Endothelial cell of umbilical vein (primary cell): Measurements from ENCODE around the gene KCNAB2. TPM values are rescaled to one million over a fixed set of nuclear protein-coding genes. Genes with fewer than 3 reads are reported as not detected.

Experiments
- BruUV-seq: library from RNA; stranded (reverse); fragments of 400-500 nt; replicated peaks from 2 replicates; lab custom pipeline; 2021; lab: Mats Ljungman, UMichigan
- CTCF ChIA-PET: fragments of 300-600, 350-600 bp; sonication (Branson Sonifier 250); formaldehyde crosslinking; loops from one replicate; lab custom pipeline; 2021; ENCODE audit warnings: antibody characterized with exemption, inconsistent platforms; lab: Charles Lee
- POLR2A ChIA-PET: fragments of 300-600, 350-600 bp; sonication (Branson Sonifier 250); formaldehyde crosslinking; loops from one replicate; lab custom pipeline; 2021; ENCODE audit warnings: antibody characterized with exemption, inconsistent platforms; lab: Charles Lee
- DNase-seq: peaks from one replicate; pipeline ENCODE4 v3.0.0-alpha.2; 2011; ENCODE audit warnings: low read depth, low spot score
- FAIRE-seq: peaks from 2 replicates; lab custom pipeline; 2011; peaks lifted over from hg19 to GRCh38; lab: Jason Lieb, UNC
- H2AFZ ChIP-seq: 2 replicates; pipeline ENCODE4 v1.6.0; 2012; ENCODE audit warnings: low read depth, low read length, control low read depth, inconsistent platforms
- H3K27ac ChIP-seq: 2 replicates; pipeline ENCODE4 v1.5.1; 2011; ENCODE audit warnings: low read depth, mild to moderate bottlenecking, control low read depth, low read length, moderate library complexity; ENCODE audit not compliant: insufficient read depth
- H3K27me3 ChIP-seq, 2 experiments: 2 replicates each; pipeline versions ENCODE4 v1.6.0 to v1.6.1; 2011; ENCODE audit warnings: low read length in 2 of 2, mixed read lengths in 1 of 2; ENCODE audit not compliant: control insufficient read depth in 2 of 2, insufficient read depth in 2 of 2
- H3K36me3 ChIP-seq, 2 experiments: 2 replicates in 1 of 2; 3 replicates in 1 of 2; pipeline ENCODE4 v1.5.1; 2011; ENCODE audit warnings: low read length in 2 of 2, mild to moderate bottlenecking in 1 of 2, moderate library complexity in 1 of 2; ENCODE audit not compliant: control insufficient read depth in 2 of 2, insufficient read depth in 2 of 2; ENCODE audit errors: extremely low read depth in 1 of 2
- H3K4me1 ChIP-seq: 3 replicates; pipeline ENCODE4 v1.5.1; 2011; ENCODE audit warnings: mild to moderate bottlenecking, low read length; ENCODE audit not compliant: control insufficient read depth, insufficient read depth; ENCODE audit errors: extremely low read depth
- H3K4me2 ChIP-seq: 2 replicates; pipeline ENCODE4 v1.6.1; 2011; ENCODE audit warnings: low read length, control low read depth, mixed read lengths; ENCODE audit not compliant: insufficient read depth
- H3K4me3 ChIP-seq, 3 experiments: fragments of 200-600 bp in 1 of 3; sonication (generic), shearing (Covaris generic) in 1 of 3; replicated peaks in 1 of 3; 2 replicates each; pipeline ENCODE4 v1.5.1; 2011 to 2016; ENCODE audit warnings: control low read depth in 3 of 3, low read length in 3 of 3, mild to moderate bottlenecking in 2 of 3, inconsistent platforms in 1 of 3, low read depth in 1 of 3, moderate library complexity in 1 of 3; ENCODE audit not compliant: insufficient read depth in 1 of 3
- H3K79me2 ChIP-seq: 2 replicates; pipeline ENCODE4 v1.6.0; 2012; ENCODE audit warnings: low read length, inconsistent platforms; ENCODE audit not compliant: control insufficient read depth, insufficient read depth
- H3K9ac ChIP-seq: replicated peaks from 2 replicates; pipeline ENCODE3; 2011; ENCODE audit warnings: low read length, control low read depth; ENCODE audit not compliant: insufficient read depth; ENCODE audit errors: extremely low read depth
- H3K9me1 ChIP-seq: replicated peaks from 3 replicates; pipeline ENCODE4 v1.6.0; 2011; ENCODE audit warnings: mild to moderate bottlenecking, low read length; ENCODE audit not compliant: control insufficient read depth, insufficient read depth; ENCODE audit errors: extremely low read depth
- H3K9me3 ChIP-seq: replicated peaks from 2 replicates; pipeline ENCODE4 v1.5.1; 2012; ENCODE audit warnings: low read length, inconsistent platforms; ENCODE audit not compliant: control insufficient read depth, insufficient read depth
- H4K20me1 ChIP-seq: replicated peaks from 2 replicates; pipeline ENCODE3; 2011; ENCODE audit warnings: mild to moderate bottlenecking, low read length; ENCODE audit not compliant: control insufficient read depth, insufficient read depth; ENCODE audit errors: extremely low read depth
- EZH2 ChIP-seq: IDR thresholded peaks from 2 replicates; pipeline ENCODE4 v1.6.1; 2012; ENCODE audit warnings: borderline replicate concordance, low read depth, mild to moderate bottlenecking, moderate library complexity, low read length, inconsistent platforms; ENCODE audit not compliant: severe bottlenecking
- FOS ChIP-seq: IDR thresholded peaks from 2 replicates; pipeline ENCODE4 v1.6.1; 2011; ENCODE audit warnings: mild to moderate bottlenecking, low read length, moderate library complexity, borderline replicate concordance; ENCODE audit not compliant: insufficient read depth
- GATA2 ChIP-seq: IDR thresholded peaks from 2 replicates; pipeline ENCODE4 v1.7.0; 2011; ENCODE audit warnings: low read depth, mild to moderate bottlenecking, moderate library complexity, mixed read lengths, low read length; ENCODE audit not compliant: insufficient read length, insufficient read depth
- JUN ChIP-seq: IDR thresholded peaks from 2 replicates; pipeline ENCODE4 v1.6.1; 2011; ENCODE audit warnings: borderline replicate concordance, low read depth; ENCODE audit not compliant: insufficient read length, insufficient read depth
- MYC ChIP-seq: IDR thresholded peaks from one replicate; pipeline ENCODE4 v1.6.1; 2011; ENCODE audit warnings: mild to moderate bottlenecking, low read depth, low read length
- POLR2A ChIP-seq: IDR thresholded peaks from 2 replicates; pipeline ENCODE4 v1.6.1; 2012; ENCODE audit warnings: low read depth, mild to moderate bottlenecking, control low read depth, low read length
- dilution Hi-C: fragments of 300-500 bp; cut with MboI; formaldehyde crosslinking; loops from one replicate; pipeline ENCODE4 v1.15.0; 2019; ENCODE audit warnings: low sequenced_read_pairs; ENCODE audit not compliant: extremely low pct_ligation_motif_present
- intact Hi-C: fragments of 100-400 bp; cut with micrococcal nuclease; formaldehyde crosslinking; loops from one replicate; pipeline ENCODE4 v1.10.0; 2022
- polyA plus RNA-seq, 4 experiments: library from polyadenylated mRNA; depleted of rRNA in 3 of 4; stranded (reverse) in 3 of 4; unstranded in 1 of 4; fragments of >200 nt; gene quantifications; 2 replicates each; pipeline versions ENCODE4 v1.2.1 to v1.2.3, GENCODE V29; 2011 to 2012; ENCODE audit warnings: missing spikeins in 1 of 4
- total RNA-seq: library from RNA; stranded (reverse); gene quantifications from 2 replicates; pipeline ENCODE4 v1.2.3, GENCODE V29; 2021
- TF ChIP-seq, protein P1 (sequence below), 2 donors: IDR thresholded peaks; 1 replicate in 1 of 2; 2 replicates in 1 of 2; pipeline ENCODE4 v1.5.1; 2011; ENCODE audit warnings: low read length in 2 of 2, mild to moderate bottlenecking in 2 of 2, moderate library complexity in 2 of 2, control low read depth in 1 of 2, inconsistent platforms in 1 of 2, low read depth in 1 of 2; ENCODE audit not compliant: insufficient read depth in 1 of 2; ENCODE audit errors: extremely low read depth in 1 of 2
- TF ChIP-seq, protein P2 (sequence below): IDR thresholded peaks from 2 replicates; pipeline ENCODE4 v1.6.1; 2011; ENCODE audit not compliant: insufficient read depth, insufficient read length

KCNAB2 gene
- total and polyA plus RNA-seq, 2 donors (not counting 3 experiments of a cell fraction or from before 2014, with no cell fraction given): 2.4 to 3.8 TPM

DNA sequence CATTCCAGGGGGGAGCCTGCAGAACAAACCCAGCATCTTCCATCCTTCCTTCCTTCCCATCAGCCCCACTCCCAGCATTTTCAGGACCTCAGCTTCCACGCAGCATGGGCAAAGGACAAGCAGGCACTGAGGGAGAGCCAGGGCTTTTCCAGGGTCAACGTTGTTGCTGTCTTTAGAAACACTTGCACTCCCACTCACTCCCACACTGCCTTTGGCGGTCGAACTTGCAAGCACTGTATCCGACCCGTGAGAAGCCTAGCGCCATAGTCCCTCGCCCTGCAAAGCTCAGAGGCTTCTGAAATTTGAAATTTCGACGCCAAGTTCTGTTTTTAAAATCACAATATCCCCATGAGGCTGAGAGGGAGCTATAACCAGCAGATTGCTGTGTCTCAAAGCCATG lies 47.4 kb downstream of the KCNAB2 start:
- Histone ChIP-seq H3K79me2 (no peaks in the 10 kb centered on the region), H4K20me1 (no peaks in the 10 kb centered on the region), H3K4me3 (no peak overlapping the region), H3K4me1 (no peaks in the 10 kb centered on the region), H3K27me3 (no peaks in the 10 kb centered on the region), H3K27ac (no peak overlapping the region), H3K4me2 (no peak overlapping the region), H3K9ac (no peak overlapping the region), H3K9me1 (no peaks in the 10 kb centered on the region), H3K36me3 (no peaks in the 10 kb centered on the region), H2AFZ (no peak overlapping the region), H3K9me3 (no peaks in the 10 kb centered on the region)
- ChIA-PET CTCF (interaction anchor here (1.0 to 1.3 kb wide), 2 partner anchors 11 to 34 kb away, joined by 3 read pairs; no protein-coding TSS in a partner anchor), POLR2A (no interaction called here)
- DNase-seq (no peak), FAIRE-seq (no peak)
- dilution Hi-C loops (no loop called here), intact Hi-C loops (no loop called here)
- TF ChIP-seq POLR2A (no peak), EZH2 (no peak), MYC (no peak), GATA2 (no peak), JUN (no peak), FOS (no peak)
- TF ChIP-seq, protein P1, sequence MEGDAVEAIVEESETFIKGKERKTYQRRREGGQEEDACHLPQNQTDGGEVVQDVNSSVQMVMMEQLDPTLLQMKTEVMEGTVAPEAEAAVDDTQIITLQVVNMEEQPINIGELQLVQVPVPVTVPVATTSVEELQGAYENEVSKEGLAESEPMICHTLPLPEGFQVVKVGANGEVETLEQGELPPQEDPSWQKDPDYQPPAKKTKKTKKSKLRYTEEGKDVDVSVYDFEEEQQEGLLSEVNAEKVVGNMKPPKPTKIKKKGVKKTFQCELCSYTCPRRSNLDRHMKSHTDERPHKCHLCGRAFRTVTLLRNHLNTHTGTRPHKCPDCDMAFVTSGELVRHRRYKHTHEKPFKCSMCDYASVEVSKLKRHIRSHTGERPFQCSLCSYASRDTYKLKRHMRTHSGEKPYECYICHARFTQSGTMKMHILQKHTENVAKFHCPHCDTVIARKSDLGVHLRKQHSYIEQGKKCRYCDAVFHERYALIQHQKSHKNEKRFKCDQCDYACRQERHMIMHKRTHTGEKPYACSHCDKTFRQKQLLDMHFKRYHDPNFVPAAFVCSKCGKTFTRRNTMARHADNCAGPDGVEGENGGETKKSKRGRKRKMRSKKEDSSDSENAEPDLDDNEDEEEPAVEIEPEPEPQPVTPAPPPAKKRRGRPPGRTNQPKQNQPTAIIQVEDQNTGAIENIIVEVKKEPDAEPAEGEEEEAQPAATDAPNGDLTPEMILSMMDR (IDR thresholded peaks at IDR 0.05; ENCODE audit: extremely low read depth in 1 of 2, insufficient read depth in 1 of 2, low read depth in 1 of 2, low read length in 2 of 2): no peak
- TF ChIP-seq, protein P2, sequence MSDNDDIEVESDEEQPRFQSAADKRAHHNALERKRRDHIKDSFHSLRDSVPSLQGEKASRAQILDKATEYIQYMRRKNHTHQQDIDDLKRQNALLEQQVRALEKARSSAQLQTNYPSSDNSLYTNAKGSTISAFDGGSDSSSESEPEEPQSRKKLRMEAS: no peak
- no TSS peak for BruUV-seq
